AG09319 (cell line): ENCODE results near the gene SEC14L2.

Experiments used
- DNase-seq: peaks from one replicate; pipeline ENCODE4 v3.0.0-alpha.2; 2010; ENCODE audit warnings: low read depth; ENCODE audit errors: extremely low read depth
- CTCF ChIP-seq: IDR thresholded peaks from 2 replicates; pipeline ENCODE4 v1.5.1; 2011; ENCODE audit warnings: low read depth, mild to moderate bottlenecking, inconsistent platforms, low read length, moderate library complexity

Gene SEC14L2

GRCh38 chr22:30406400-30406799 lies 9.6 kb downstream of the SEC14L2 start:
- no peak for TF ChIP-seq CTCF
- DNase-seq = no peak

- DNase-seq = no peak
Observed at GRCh38 chr22:30408388-30409102, 11.7 kb downstream of the SEC14L2 start.

GRCh38 chr22:30411780-30412179 lies 15.0 kb downstream of the SEC14L2 start:
- DNase-seq = no peak
- no peak for TF ChIP-seq CTCF

More at GRCh38 chr22:30408388-30409102, 11.7 kb downstream of the SEC14L2 start:
- no peak for TF ChIP-seq CTCF

GRCh38 chr22:30413001-30413400 lies 16.2 kb downstream of the SEC14L2 start:
- no peak for TF ChIP-seq CTCF
- no peak for DNase-seq

- TF ChIP-seq CTCF = no peak
- DNase-seq = no peak
Observed at GRCh38 chr22:30413745-30414524, 17.1 kb downstream of the SEC14L2 start.

- DNase-seq = no peak
- TF ChIP-seq CTCF = no peak
Observed at GRCh38 chr22:30414525-30415047, 17.8 kb downstream of the SEC14L2 start.

GRCh38 chr22:30416403-30416802 lies 19.6 kb downstream of the SEC14L2 start:
- no peak for TF ChIP-seq CTCF
- DNase-seq = no peak
